ENCODE results near the gene RPS6KA3. TPM values are rescaled to one million over a fixed set of nuclear protein-coding genes. Genes with fewer than 3 reads are reported as not detected.

RPS6KA3 gene
- total and polyA plus RNA-seq, 2 of the 8 experiments (the other 6 are each of a cell fraction or from before 2014, with no cell fraction given) = 7.1 to 13.0 TPM

DNA sequence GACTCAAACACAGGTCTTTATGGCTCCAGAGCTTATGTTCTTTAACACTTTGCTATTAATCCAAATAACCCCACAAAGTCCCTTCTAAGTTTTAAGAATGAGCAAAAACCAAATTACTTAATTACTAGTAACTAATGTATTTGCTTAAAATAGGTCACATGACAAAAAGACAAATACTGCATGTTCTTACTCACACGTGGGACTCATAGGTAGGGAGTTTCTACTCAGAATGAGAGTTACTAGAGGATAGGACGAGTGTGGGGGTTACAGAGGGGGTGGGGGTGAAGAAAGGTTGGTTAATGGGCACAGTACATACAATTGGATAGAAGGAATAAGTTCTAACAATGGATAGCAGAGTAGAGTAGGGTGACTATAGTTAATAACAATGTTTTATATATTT lies 5.8 kb downstream of the RPS6KA3 start:
- CTCF ChIA-PET (ENCODE audit: partially characterized antibody) = no interaction called here
- no peak for TF ChIP-seq TAF1 (IDR thresholded peaks at IDR 0.05; ENCODE audit: low read depth, low read length)
- no peak for TF ChIP-seq RXRA (IDR thresholded peaks at IDR 0.05; ENCODE audit: insufficient read depth, low read depth, low read length)
- no peak for TF ChIP-seq KDM5A (IDR thresholded peaks at IDR 0.05; ENCODE audit: low read length)
- TF ChIP-seq, protein P1, sequence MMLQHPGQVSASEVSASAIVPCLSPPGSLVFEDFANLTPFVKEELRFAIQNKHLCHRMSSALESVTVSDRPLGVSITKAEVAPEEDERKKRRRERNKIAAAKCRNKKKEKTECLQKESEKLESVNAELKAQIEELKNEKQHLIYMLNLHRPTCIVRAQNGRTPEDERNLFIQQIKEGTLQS (IDR thresholded peaks at IDR 0.05; ENCODE audit: insufficient read depth, low read depth, low read length) = no peak
- no peak for TF ChIP-seq CHD1 (IDR thresholded peaks at IDR 0.05; ENCODE audit: low read depth, low read length)
- TF ChIP-seq RFX5 (IDR thresholded peaks at IDR 0.05; ENCODE audit: borderline replicate concordance, low read depth, low read length) = no peak
- TF ChIP-seq GABPA (IDR thresholded peaks at IDR 0.05; ENCODE audit: borderline replicate concordance, insufficient read depth, low read length) = no peak
- no peak for TF ChIP-seq E2F6 (IDR thresholded peaks at IDR 0.05)
- TF ChIP-seq, protein P2, sequence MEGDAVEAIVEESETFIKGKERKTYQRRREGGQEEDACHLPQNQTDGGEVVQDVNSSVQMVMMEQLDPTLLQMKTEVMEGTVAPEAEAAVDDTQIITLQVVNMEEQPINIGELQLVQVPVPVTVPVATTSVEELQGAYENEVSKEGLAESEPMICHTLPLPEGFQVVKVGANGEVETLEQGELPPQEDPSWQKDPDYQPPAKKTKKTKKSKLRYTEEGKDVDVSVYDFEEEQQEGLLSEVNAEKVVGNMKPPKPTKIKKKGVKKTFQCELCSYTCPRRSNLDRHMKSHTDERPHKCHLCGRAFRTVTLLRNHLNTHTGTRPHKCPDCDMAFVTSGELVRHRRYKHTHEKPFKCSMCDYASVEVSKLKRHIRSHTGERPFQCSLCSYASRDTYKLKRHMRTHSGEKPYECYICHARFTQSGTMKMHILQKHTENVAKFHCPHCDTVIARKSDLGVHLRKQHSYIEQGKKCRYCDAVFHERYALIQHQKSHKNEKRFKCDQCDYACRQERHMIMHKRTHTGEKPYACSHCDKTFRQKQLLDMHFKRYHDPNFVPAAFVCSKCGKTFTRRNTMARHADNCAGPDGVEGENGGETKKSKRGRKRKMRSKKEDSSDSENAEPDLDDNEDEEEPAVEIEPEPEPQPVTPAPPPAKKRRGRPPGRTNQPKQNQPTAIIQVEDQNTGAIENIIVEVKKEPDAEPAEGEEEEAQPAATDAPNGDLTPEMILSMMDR (IDR thresholded peaks at IDR 0.05; ENCODE audit: control extremely low read depth in 1 of 3, insufficient read depth in 1 of 3, low read depth in 1 of 3, low read length in 3 of 3) = no peak
- TF ChIP-seq MAFK (IDR thresholded peaks at IDR 0.05; ENCODE audit: low read depth, low read length) = no peak

More for the DNA sequence above, 5.8 kb downstream of the RPS6KA3 start:
- H2BK20ac ChIP-seq (ENCODE audit: low read length) = no peak overlapping the region
- no peak overlapping the region for H3K56ac ChIP-seq (replicated peaks; ENCODE audit: insufficient read length, low read depth, low read length)
- no peaks in the 10 kb centered on the region for H3K36me3 ChIP-seq (ENCODE audit: control insufficient read depth in 2 of 4, insufficient read depth in 4 of 4, low read length in 3 of 4)
- H4K91ac ChIP-seq (replicated peaks; ENCODE audit: insufficient read length, low read length) = no peak overlapping the region
- H2BK15ac ChIP-seq (ENCODE audit: low read length) = no peak overlapping the region
- no peak overlapping the region for H2AK5ac ChIP-seq (ENCODE audit: low read depth, low read length)
- no peak overlapping the region for H3K14ac ChIP-seq (ENCODE audit: insufficient read length)
- no peak overlapping the region for H2BK12ac ChIP-seq (ENCODE audit: low read depth, low read length)
- H2BK5ac ChIP-seq (ENCODE audit: low read depth, low read length) = no peak overlapping the region
- H2BK120ac ChIP-seq (replicated peaks; ENCODE audit: low read depth, low read length) = no peak overlapping the region
- POLR2A ChIA-PET (ENCODE audit: partially characterized antibody) = no interaction called here
- peaks cover 3% of the 10 kb centered on the region; the same call in 1 of the 2 replicates for H3K23me2 ChIP-seq (ENCODE audit: low read depth, low read length)
- no peak overlapping the region for H4K8ac ChIP-seq (ENCODE audit: extremely low read depth, insufficient read depth, low read length)
- H3K4me1 ChIP-seq (replicated peaks in 1 of 4; ENCODE audit: control insufficient read depth in 3 of 4, insufficient read depth in 4 of 4, low read length in 3 of 4) = no peaks in the 10 kb centered on the region
- H3K9ac ChIP-seq (replicated peaks in 1 of 4; ENCODE audit: extremely low read depth in 1 of 4, low read depth in 3 of 4, low read length in 3 of 4) = no peak overlapping the region
- 100% methylated on average over 2 of the region's 2 CpGs; no CpG with 5 or more reads in 1 of the 2 experiments for WGBS, 2 experiments (ENCODE audit: extremely low coverage in 1 of 2, insufficient coverage in 1 of 2, insufficient read length in 1 of 2, insufficient replicate concordance in 2 of 2, low coverage in 1 of 2, low lambda C conversion rate in 2 of 2, missing lambda C conversion rate in 1 of 2)
- no peaks in the 10 kb centered on the region; the same call in 1 of the 2 replicates for H3K79me1 ChIP-seq (ENCODE audit: low read depth, low read length)
- no peak overlapping the region for H3K4me3 ChIP-seq (ENCODE audit: extremely low read depth in 1 of 4, insufficient read depth in 2 of 4, low read depth in 3 of 4, low read length in 4 of 4)
- H3K9me3 ChIP-seq (ENCODE audit: insufficient read depth in 2 of 2, low read depth in 1 of 2, low read length in 1 of 2) = no peaks in the 10 kb centered on the region
- no peak overlapping the region for H3K18ac ChIP-seq (ENCODE audit: extremely low read depth, low read length)
- no peak for FAIRE-seq
- H3K79me2 ChIP-seq (ENCODE audit: control insufficient read depth in 1 of 2, insufficient read depth in 2 of 2, low read length in 2 of 2) = peaks cover 0 to 40% of the 10 kb centered on the region in 2 experiments; a peak in 2 of 4 replicates
- H4K20me1 ChIP-seq (replicated peaks in 1 of 2; ENCODE audit: control insufficient read depth in 1 of 2, insufficient read depth in 2 of 2, low read length in 2 of 2) = peaks cover 4 to 6% of the 10 kb centered on the region in 2 experiments
- H3K4ac ChIP-seq (replicated peaks; ENCODE audit: insufficient read length, low read depth, low read length) = no peak overlapping the region
- no peaks in the 10 kb centered on the region for H3K27me3 ChIP-seq (replicated peaks in 1 of 4; ENCODE audit: control insufficient read depth in 3 of 4, extremely low read depth in 1 of 4, insufficient read depth in 3 of 4, low read length in 3 of 4)
- H3K27ac ChIP-seq (ENCODE audit: low read depth, low read length) = no peak overlapping the region
- H4K5ac ChIP-seq (ENCODE audit: insufficient read length, low read depth, low read length) = no peak overlapping the region
- DNase-seq (ENCODE audit: low read depth in 1 of 2, low spot score in 2 of 2) = no peak
- no peak overlapping the region for H3K23ac ChIP-seq (ENCODE audit: insufficient read length)
- H3K4me2 ChIP-seq (ENCODE audit: insufficient read depth in 1 of 2, low read depth in 2 of 2, low read length in 2 of 2) = no peak overlapping the region
- no peak overlapping the region for H2AFZ ChIP-seq (ENCODE audit: low read length)
